ENCODE results near the gene LRRC4.

The LRRC4 gene, protein sequence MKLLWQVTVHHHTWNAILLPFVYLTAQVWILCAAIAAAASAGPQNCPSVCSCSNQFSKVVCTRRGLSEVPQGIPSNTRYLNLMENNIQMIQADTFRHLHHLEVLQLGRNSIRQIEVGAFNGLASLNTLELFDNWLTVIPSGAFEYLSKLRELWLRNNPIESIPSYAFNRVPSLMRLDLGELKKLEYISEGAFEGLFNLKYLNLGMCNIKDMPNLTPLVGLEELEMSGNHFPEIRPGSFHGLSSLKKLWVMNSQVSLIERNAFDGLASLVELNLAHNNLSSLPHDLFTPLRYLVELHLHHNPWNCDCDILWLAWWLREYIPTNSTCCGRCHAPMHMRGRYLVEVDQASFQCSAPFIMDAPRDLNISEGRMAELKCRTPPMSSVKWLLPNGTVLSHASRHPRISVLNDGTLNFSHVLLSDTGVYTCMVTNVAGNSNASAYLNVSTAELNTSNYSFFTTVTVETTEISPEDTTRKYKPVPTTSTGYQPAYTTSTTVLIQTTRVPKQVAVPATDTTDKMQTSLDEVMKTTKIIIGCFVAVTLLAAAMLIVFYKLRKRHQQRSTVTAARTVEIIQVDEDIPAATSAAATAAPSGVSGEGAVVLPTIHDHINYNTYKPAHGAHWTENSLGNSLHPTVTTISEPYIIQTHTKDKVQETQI

DNA sequence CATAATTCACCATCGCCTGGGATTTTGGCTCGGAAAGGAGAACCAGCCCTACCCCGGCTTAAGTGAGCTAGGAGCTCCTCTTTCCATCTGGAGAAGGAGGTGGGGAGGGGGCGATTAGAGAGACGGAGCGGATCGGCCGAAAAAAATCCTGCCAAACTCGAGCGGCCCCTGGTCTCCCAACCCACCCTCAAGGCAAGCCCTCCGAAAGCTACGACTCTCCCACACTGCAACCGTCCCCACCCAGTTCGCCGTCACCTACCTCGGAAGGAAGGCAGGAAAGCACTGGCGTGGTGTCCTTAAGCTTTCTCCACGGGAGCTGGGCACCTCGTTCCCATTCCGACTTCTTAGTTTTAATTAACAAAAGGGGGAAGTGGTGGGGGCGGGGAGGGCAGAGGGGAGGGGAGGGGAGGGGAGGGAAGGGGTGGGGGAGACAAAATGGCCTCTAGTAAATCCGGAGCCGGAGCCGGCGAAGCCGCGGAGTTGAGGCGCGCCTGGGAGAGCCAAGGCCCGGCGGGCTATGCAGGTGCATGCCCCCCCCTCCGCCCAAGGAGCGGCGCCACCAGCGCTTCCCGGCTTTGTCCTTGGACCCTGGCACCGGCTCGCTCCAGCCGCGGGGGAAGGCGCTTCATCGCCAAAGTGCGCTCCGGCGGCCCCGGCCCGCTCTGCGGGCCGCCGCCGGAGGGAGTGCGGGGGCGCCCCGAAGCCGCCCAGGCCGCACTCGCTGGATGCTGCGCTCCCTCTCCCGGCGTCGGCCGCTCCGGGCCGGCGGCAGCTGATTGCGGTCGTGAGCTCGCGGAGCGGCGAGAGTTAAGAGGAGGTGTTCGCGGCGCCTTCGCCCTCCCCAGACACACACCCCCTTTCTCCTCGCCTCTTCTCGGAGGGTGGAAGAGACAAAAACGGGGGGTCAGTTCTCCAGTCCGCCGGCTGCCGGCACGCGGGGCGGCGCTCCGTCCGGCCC, at the start of gene LRRC4:
Gene LRRC4, minus strand, starts transcription at position 784 of the 958 bp plus-strand sequence. CDS start 797 bp downstream, outside the sequence.
- DNase-seq: no peak

DNA sequence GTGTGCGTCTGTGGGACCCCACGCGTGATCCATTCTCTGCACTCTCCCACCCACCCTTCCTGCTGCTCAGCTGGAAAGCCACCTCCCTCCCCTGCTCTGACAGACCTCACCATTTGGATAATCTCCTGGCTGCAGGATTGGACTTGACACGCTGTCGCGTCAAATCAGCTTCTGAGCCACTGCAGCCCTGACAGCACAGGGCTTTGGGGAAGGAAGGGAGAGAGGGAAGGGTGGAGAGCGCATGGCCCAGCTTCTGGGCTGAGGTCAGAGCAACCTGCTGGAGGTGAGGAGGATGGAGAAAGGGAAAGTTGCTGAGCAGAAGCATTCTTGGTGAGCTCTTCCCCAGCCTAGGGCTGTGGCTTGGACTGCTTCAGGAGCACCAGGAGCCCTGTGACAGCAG, 48.9 kb upstream of the LRRC4 start:
- no peak for DNase-seq

DNA sequence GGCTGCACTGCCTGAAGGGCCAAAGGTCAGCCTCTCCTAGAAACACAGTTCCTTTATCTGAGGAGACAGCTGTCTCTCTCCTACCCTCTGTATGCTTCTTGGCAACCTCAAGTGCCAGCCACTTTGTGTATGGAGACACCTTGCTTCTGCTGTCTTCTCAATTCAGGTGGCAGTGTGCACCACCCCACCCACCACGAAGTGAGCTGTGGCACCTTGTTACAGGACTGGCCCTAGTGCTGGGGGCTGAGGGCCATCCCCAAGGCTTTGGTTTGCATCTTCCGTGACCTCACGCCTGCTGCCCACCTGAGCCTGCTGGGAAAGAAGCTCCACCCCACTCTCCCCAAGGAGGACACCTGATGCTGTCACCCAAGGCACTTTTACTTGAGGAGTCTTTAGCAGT, 47.1 kb upstream of the LRRC4 start:
- DNase-seq: no peak

DNA sequence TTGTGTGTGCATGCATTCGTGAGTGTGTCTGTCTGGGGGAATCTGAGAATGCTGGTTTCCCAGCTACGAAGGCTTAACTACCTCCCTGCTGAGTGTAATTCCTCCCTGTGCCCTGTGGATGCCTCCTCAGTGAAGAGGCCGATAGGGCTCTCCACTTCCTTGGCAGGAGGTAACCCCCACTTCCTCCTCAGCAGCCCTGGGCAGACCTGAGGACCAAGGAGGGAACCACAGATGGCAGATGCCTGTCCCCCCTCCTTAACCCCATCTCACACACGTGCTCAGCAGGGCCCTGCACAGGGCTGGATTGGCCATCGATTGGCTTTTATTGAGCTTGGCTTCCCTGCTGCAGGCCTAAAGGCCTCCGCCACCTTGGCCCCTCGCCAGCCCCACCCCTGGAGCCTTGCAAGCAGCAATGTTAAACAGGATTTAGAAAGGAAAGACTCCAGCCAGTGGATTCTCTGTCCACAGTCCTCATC, 45.6 kb upstream of the LRRC4 start:
- no peak for DNase-seq

DNA sequence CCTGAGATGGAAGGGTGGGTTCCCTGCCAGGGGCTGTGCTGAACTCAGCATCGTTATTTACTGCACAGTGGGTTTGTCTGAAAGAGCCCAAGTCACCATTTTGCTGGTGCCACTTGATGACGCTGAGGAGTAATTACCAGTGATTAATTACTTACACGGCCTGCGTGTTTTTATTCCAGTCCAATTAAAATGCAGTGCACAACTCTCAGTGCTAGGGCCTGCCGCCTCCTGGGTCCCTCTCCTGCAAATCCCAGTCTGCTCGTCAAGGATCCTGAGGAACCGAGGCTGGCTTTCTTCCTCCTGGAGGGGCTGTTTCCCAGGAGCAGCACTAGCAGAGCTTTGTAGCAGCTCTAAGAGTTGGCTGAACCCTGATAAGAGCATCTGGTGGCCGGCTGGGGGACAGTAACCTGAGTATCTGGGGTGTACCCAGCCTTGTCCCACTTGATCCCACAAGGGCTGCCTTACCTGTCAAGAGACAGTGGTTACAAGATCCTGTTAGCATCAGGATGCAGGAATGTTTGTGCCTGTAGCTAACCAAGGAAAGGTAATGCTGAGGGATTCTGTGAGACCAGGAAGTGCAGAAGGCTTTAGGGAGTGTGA, 45.1 kb upstream of the LRRC4 start:
- no peak for DNase-seq

DNA sequence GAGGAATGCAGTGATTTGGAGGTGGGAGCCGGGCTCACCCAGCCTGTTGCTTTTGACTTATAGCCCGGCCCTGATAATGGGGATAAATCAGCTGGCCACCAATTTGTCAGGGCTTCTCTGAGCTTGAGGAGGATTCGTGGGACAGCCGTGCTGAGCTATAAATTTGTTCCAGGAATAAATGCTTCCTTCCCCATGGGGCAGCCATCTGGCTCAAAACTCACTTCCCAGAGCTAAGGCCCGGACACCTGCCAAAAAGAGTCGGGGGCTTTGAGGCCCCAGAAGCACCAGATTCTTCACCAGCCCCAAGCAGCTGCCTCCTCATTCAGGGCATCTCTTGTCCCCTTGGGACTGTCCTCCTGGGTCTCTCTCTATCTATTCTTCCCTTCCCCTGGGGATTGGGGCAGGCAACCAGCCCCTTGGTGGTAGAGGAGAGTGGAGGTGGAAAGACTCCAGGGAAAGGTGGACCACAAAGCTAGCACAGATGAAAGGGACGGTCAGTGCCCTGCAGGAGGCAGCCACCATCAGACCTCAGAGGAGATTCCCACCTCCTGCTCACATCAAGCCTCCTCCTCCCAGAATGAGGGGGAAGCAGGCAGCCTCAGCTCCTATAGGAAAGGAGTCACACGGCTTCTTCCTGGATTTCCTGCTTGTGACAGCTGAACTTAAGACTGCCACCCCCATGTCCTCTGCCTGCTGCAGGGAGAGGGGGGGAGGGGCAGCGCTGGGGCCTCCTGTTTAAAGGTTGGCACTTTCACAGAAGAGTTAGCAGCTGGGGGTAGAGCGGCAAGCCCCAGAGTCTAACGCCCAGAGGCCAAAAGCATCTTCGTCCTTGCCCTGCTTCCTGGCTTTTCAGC, 44.2 kb upstream of the LRRC4 start:
- DNase-seq: no peak

DNA sequence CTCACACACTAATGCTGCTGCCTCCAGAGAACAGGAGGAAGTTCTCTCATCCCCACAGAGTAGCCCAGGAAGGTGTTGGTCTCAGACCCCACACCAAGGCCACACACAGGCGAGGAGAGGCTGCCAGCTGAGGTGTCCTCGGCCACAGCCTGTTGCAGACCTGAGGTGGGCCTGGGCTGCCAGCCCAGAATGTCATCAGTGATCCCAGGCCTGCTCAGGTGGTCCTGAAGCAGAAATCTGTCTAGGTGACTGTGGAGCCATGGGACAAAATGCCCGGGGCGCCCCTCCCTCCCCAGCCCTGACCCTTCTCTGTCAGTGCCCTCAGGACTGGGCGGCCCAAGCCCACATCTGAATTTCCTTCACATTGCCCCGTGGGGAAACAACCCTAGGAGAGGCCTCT, 43.5 kb upstream of the LRRC4 start:
- no peak for DNase-seq

DNA sequence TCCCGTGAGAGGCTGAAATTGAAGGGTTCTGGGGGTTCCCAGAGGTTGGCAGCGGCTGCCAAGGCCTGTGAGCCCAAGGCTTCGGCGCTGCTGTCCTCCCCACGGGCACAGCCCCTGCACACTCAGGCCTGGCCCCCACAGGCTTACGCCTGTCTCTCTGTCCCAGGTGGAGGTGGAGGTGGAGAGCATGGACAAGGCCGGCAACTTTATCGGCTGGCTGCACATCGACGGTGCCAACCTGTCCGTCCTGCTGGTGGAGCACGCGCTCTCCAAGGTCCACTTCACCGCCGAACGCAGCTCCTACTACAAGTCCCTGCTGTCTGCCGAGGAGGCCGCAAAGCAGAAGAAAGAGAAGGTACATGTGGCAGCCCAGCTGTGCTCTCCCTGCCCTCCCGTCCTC, 43.1 kb upstream of the LRRC4 start:
- DNase-seq: no peak

DNA sequence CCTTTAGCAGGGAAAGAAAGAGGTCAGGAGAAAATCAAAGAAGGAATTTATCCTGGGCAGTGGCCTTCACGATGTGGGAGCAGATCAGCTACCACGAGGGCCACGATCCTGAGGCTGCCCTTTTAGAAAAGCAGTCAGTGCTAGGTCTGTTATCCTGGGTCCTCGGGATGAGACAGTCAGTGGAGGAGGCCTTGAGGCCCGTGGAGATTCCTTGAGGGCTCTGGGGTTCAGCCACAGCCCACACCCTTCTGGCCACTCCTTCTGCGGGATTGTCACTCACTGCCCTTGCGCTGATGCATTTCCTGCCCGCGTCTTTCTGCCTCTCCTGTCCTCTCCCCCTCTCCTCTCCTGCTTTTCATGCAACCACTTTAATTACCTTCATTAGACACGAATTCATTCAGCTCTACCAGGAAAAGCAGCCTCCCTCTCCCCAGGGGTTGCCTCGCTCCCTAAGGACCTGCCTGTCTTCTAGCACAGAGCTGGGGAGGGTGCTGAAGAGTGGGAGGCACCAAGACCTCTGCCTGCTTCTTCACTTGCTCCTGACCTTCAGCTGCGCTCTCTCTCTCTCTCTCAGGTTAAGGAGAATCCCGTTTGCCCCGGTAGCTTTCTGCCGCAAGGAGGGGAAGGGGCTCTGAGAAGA, 42.6 kb upstream of the LRRC4 start:
- DNase-seq: no peak

DNA sequence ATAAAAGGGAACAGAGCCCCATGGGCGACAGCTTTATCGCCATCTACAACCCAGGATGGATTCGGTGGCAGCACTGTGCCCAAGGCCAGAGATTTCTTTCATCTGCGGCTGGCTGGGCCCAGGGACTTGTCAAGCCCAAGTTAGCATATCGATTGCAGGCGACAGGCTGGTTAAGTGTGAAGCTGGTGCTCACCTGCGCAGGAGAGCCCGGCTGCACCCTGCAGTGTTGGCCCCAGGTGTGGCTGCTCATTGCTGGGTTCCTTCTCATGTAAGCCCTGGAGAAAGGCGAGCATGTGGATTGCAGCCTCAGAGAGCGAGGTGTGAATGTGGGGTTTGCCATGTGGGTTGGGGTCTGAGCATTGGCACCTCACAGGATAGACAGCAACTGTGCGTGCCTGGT, 40.6 kb upstream of the LRRC4 start:
- no peak for DNase-seq

DNA sequence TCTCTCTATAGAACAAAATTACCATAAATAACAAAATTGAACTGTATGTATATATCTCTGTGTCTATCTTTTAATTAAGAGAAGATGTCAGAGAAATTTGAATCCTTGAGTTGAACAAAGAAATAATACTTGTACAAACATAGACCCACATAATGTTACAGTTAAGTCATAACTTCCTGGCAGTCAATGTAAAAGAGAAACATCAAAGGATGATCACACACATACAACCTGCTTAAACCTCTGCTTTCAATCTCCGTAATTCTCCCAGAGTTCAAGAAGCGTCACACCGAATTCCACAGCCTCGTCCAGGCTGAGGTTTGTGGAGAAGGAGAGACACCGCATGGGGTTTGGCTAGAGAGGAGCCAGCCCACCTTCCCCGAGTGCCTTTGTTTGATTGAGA, 40.1 kb upstream of the LRRC4 start:
- DNase-seq: no peak

DNA sequence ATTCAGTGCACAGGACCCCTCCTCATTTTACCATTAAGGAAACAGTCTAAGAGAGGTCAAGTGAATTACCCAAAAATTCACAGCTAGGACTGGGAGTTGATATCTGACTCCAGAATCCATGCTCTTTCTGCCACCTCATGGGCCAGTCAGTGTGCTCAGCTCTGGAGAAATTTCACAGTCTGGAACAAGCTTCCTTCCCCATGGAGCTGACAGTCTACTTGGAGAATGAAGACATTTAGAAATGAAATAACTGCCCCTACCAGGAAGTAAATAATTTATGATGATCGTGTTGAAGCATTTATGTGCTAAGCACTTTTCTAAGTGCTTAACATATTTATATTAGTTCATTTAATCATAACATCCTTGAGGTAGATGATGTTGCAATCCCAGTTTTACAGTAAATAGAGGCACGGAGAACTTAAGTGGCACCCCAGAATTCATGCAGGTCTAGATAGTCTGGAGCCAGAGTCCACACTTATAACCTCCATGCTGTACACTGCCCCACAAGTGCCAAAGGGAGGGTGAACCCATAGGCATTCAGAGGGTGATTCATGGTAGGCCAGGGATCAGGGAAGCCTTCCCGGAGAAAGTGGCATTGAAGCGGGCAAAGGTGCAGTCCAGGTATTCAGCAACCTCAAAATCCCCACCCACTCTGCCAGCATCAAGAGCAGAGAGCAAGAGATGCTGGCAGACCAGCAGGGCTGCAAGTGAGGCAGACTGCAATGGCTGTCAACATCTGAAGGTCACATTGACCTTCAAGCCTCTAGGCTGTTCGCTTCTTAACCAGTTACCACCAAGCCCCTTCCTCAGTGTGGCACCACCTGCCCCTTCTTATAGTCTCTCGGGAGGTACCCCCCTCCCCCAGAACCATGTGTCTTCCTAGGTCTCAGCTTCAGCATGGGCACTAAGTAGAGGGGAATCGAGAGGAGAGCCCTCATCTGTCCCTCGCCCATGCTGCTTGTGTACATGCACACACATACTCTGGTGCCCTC, 38.4 kb upstream of the LRRC4 start:
- no peak for DNase-seq

DNA sequence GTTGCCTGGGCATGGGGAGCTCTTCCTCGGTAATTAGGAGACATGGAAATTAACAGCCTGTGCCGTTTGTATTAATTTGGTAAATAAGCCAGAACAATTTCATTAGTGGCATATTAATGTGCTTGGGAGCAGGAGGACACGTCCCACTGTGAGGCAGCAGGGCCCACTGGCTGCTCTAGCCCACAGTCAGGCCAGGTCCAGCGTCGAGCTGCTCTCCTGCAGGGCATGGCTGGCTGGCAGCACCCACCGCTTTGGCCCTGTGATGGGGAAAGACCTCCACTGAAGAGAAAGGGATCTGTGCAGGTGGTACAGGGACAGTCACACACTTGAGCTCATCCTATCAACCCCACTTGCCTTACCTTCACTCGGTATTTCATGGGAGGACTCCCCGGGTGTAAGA, 37.5 kb upstream of the LRRC4 start:
- no peak for DNase-seq

DNA sequence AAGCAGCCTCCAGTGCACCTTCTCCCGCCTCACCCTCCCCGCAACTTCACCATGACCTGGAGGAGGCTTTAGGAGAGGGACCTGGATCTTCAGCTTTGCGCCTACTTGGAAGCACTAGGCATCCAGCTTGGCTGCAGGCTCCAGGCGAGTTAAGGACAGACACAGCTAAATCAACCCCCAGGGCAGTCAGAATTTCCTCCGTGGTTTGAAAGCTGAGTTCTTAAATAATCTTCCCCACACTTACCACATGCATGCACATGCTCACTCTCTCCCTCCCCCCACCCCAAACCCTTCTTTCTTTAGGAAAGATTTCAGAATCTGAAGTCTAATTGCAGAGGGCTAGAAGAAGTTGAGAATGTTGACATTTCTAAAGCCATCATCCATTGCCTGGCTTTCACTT, 36.7 kb upstream of the LRRC4 start:
- DNase-seq: no peak

DNA sequence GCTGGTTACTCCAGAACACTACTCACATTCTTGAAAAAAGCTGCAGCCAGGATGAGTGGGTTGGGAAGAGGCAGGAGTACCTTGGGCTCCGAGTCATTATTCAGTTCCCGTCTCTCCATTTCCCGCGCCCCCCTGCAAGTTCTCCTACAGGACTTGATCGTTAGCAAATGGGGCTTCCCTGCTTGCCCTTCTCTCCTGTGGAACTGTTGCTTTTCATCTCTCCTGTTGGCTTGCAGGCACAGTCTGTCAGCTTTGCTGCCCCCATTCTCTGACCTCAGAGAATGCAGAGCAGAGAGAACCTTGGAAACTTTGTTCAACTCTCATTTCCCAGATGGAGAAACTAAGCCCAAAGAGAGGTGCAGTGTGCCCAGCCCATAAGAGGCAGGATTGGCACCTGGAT, 35.6 kb upstream of the LRRC4 start:
- DNase-seq: no peak

DNA sequence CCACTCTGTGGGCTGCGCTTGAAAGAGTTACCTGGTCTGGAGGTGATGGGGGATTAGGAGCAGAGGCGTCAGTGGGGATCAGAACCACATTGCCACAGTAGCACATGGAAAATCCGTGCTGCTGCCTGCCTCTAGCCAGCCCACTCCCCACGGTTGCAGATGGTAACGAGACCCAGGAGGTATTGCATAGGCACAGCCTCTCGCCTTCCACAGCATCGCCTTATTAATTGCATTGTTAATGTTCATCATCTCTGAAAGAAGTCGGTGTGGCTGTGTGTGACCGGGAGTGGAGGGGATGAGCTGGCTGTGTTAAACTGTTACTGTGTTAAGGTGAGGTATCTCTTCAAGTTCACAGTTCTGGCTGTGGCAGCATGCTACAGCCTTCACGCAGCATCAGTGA, 35.2 kb upstream of the LRRC4 start:
- DNase-seq: no peak

DNA sequence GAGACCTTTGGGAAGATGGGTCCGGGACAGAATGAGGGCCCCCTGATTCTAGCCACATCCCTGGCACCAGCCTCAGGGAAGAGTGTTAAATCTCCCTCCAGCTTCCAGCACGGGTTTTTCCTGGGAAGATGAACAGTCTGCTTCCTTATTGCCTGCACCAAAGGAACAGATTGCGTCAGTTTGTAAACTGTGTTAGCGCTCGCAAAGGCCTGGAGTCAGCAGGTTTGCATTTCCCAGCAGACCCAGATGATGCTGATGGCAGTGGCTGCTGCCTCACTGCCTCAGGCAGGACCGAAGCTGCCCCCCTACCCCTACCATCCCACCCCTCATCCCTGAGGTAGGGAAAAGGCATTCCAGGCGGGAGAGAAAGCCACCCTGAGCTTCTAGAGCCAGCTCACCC, 34.6 kb upstream of the LRRC4 start:
- DNase-seq: no peak

DNA sequence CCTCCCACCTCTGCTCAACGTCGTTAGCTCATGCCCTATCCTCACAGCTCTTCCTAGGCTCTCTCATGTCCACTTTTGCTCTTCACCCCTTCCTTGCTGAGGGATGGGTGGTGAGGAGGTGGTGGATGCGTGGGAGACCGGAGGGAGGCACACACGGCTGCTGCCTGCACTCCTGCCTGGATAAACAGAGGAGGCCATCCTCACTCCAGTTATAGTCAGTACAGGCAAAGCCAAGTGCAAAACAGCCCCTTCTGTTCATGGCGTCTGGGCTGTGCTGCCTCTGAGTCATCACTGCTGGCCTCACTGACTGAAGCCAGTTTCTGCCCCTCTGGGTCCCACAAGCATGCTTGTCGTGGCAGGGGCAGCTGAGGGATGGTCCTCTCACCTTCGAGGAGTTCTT, 31.9 kb upstream of the LRRC4 start:
- DNase-seq: no peak

DNA sequence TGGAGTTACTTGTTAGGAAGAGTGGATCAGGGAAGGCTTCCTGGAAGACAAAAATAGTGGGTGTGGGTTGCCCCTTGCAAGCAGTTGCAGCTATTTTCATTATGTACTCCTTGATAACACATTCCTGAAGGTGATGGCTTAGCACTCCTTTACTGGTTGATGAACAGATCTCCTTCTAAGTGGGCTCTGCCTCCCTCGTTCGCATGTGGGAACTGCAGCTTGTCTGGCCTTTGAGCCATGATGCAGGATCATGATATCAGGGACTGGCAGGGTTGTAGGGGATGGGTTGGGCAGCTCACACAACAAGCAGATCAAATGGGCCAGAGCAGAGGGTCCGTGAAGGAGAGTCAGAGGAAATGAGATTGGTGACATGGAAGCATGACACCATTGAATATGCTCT, 28.8 kb upstream of the LRRC4 start:
- no peak for DNase-seq

Data from cerebellar nuclear complex (tissue), 1 donor.